GM21717 (cell line): ENCODE data around the gene TMEM220.
A peak's percentile ranks its signal among the peaks of the same experiment; 100 is the strongest.
"Not testable (repeated sequence)": the region's sequence is repeated elsewhere in the genome, so short reads cannot be mapped to it uniquely, and the experiment has no call there.

ENCODE experiments used
- ATAC-seq: cut with Tn5 transposase; IDR thresholded peaks from one replicate; pipeline ENCODE4 v1.9.1; 2021; ENCODE audit warnings: mild to moderate bottlenecking, moderate library complexity; ENCODE audit not compliant: unreplicated experiment

TMEM220 gene

GRCh38 chr17:10731408-10731879 lies 1.6 kb upstream of the TMEM220 start:
- ATAC-seq = no peak

GRCh38 chr17:10730247-10730646 lies 424 bp upstream of the TMEM220 start:
- not testable (repeated sequence) for ATAC-seq

- no peak for ATAC-seq
Observed at GRCh38 chr17:10728331-10728892, 1.4 kb downstream of the TMEM220 start.

GRCh38 chr17:10727192-10727591 lies 2.6 kb downstream of the TMEM220 start:
- ATAC-seq = no peak

GRCh38 chr17:10726196-10726595 lies 3.6 kb downstream of the TMEM220 start:
- ATAC-seq = no peak

- no peak for ATAC-seq
Observed at GRCh38 chr17:10725262-10725661, 4.6 kb downstream of the TMEM220 start.

GRCh38 chr17:10724546-10725195 lies 5.2 kb downstream of the TMEM220 start:
- ATAC-seq = no peak

GRCh38 chr17:10718547-10718946 lies 11.3 kb downstream of the TMEM220 start:
- no peak for ATAC-seq

GRCh38 chr17:10716218-10716617 lies 13.6 kb downstream of the TMEM220 start:
- no peak for ATAC-seq

GRCh38 chr17:10713318-10713717 lies 16.5 kb downstream of the TMEM220 start:
- ATAC-seq = no peak

GRCh38 chr17:10705727-10706126 lies 24.1 kb downstream of the TMEM220 start:
- ATAC-seq = no peak

- no peak for ATAC-seq
Observed at GRCh38 chr17:10702574-10702973, 27.2 kb downstream of the TMEM220 start.

GRCh38 chr17:10699856-10700255 lies 30.0 kb downstream of the TMEM220 start:
- ATAC-seq = no peak

GRCh38 chr17:10698096-10698818 lies 31.6 kb downstream of the TMEM220 start:
- no peak for ATAC-seq

GRCh38 chr17:10697092-10698081 lies 32.4 kb downstream of the TMEM220 start, which contains the start of the genes ADPRM and SCO1:
Gene ADPRM, plus strand, starts transcription at chr17:10697594. Its CDS starts 7,333 bp downstream, at chr17:10704927.
Gene SCO1, minus strand, starts transcription at chr17:10697533. Its CDS starts 26 bp downstream, at chr17:10697507.
- peak; percentile 97 for ATAC-seq

GRCh38 chr17:10695875-10696407 lies 33.9 kb downstream of the TMEM220 start:
- ATAC-seq = not testable (repeated sequence)

GRCh38 chr17:10687499-10687898 lies 42.3 kb downstream of the TMEM220 start:
- no peak for ATAC-seq

GRCh38 chr17:10683853-10684252 lies 46.0 kb downstream of the TMEM220 start:
- ATAC-seq = no peak

GRCh38 chr17:10681866-10682446 lies 47.9 kb downstream of the TMEM220 start:
- no peak for ATAC-seq

GRCh38 chr17:10674704-10675103 lies 55.1 kb downstream of the TMEM220 start:
- ATAC-seq = no peak
